22Rv1 (cell line): ENCODE data around the gene PCSK2.

Experiments used
- CTCF ChIP-seq: fragments of 450-650 bp; IDR thresholded peaks from 2 replicates; pipeline ENCODE4 v1.5.1; 2017; ENCODE audit warnings: mild to moderate bottlenecking
- ZFX ChIP-seq: fragments of 450-650 bp; IDR thresholded peaks from 2 replicates; pipeline ENCODE4 v1.6.1; 2017; ENCODE audit warnings: antibody characterized with exemption, borderline replicate concordance

- TF ChIP-seq CTCF = no peak
- no peak for TF ChIP-seq ZFX
These were observed 2.4 kb downstream of the PCSK2 start for GRCh38 chr20:17229256-17229655.
